H9 (cell line): ENCODE data around the gene SLC24A4. TPM values are rescaled to one million over a fixed set of nuclear protein-coding genes. Genes with fewer than 3 reads are reported as not detected.

Experiments used
- DNase-seq: peaks from one replicate; pipeline ENCODE4 v3.0.0-alpha.2; 2017
- H2AFZ ChIP-seq: one replicate; pipeline ENCODE4 v1.6.1; 2013; ENCODE audit warnings: mild to moderate bottlenecking, low read length, control low read depth, moderate library complexity
- H2AK5ac ChIP-seq: 2 replicates; pipeline ENCODE4 v1.6.1; 2013; ENCODE audit warnings: low read length, control low read depth, mixed read lengths; ENCODE audit not compliant: insufficient read length
- H2BK120ac ChIP-seq: one replicate; pipeline ENCODE4 v1.6.1; 2013; ENCODE audit warnings: low read depth, mild to moderate bottlenecking, low read length, control low read depth, inconsistent platforms; ENCODE audit not compliant: poor library complexity, severe bottlenecking
- H2BK12ac ChIP-seq: 2 replicates; pipeline ENCODE4 v1.6.1; 2013; ENCODE audit warnings: low read length, control low read depth, mixed read lengths, low read depth; ENCODE audit not compliant: insufficient read length
- H2BK15ac ChIP-seq: 2 replicates; pipeline ENCODE4 v1.6.1; 2013; ENCODE audit warnings: low read depth, low read length, control low read depth
- H2BK20ac ChIP-seq: one replicate; pipeline ENCODE4 v1.6.1; 2013; ENCODE audit warnings: low read depth, mild to moderate bottlenecking, low read length, control low read depth, inconsistent platforms; ENCODE audit not compliant: poor library complexity, severe bottlenecking
- H2BK5ac ChIP-seq: 2 replicates; pipeline ENCODE4 v1.6.1; 2013; ENCODE audit warnings: low read length, control low read depth, mixed read lengths; ENCODE audit not compliant: insufficient read length
- H3K14ac ChIP-seq: 2 replicates; pipeline ENCODE4 v1.6.1; 2013; ENCODE audit warnings: low read length, control low read depth; ENCODE audit not compliant: insufficient read depth
- H3K18ac ChIP-seq: 2 replicates; pipeline ENCODE4 v1.6.1; 2013; ENCODE audit warnings: low read depth, mild to moderate bottlenecking, mixed read lengths, low read length, control low read depth; ENCODE audit not compliant: insufficient read length
- H3K23ac ChIP-seq: 2 replicates; pipeline ENCODE4 v1.6.1; 2013; ENCODE audit warnings: low read length, control low read depth, mixed read lengths, low read depth; ENCODE audit not compliant: insufficient read length
- H3K23me2 ChIP-seq: 2 replicates; pipeline ENCODE4 v1.6.1; 2013; ENCODE audit warnings: low read depth, mild to moderate bottlenecking, mixed read lengths, low read length, control low read depth; ENCODE audit not compliant: insufficient read length, poor library complexity, severe bottlenecking
- H3K27ac ChIP-seq: 2 replicates; pipeline ENCODE4 v1.5.1; 2013; ENCODE audit warnings: low read length, control low read depth, mixed read lengths, low read depth; ENCODE audit not compliant: insufficient read length
- H3K27me3 ChIP-seq: 2 replicates; pipeline ENCODE4 v1.6.1; 2013; ENCODE audit warnings: low read length, control low read depth, inconsistent platforms; ENCODE audit not compliant: insufficient read depth
- H3K4ac ChIP-seq: 2 replicates; pipeline ENCODE4 v1.6.1; 2013; ENCODE audit warnings: low read depth, mild to moderate bottlenecking, control low read depth, inconsistent platforms, low read length, moderate library complexity
- H3K4me1 ChIP-seq: 2 replicates; pipeline ENCODE4 v1.6.1; 2013; ENCODE audit warnings: low read length, control low read depth, inconsistent platforms; ENCODE audit not compliant: insufficient read depth
- H3K4me2 ChIP-seq: 2 replicates; pipeline ENCODE4 v1.6.1; 2013; ENCODE audit warnings: low read length, control low read depth, mixed read lengths; ENCODE audit not compliant: insufficient read length, insufficient read depth
- H3K56ac ChIP-seq: 2 replicates; pipeline ENCODE4 v1.6.1; 2013; ENCODE audit warnings: low read depth, mild to moderate bottlenecking, mixed read lengths, low read length, control low read depth; ENCODE audit not compliant: insufficient read length
- H3K79me1 ChIP-seq: 2 replicates; pipeline ENCODE4 v1.6.1; 2013; ENCODE audit warnings: low read depth, mild to moderate bottlenecking, moderate library complexity, low read length, control low read depth, inconsistent platforms; ENCODE audit not compliant: insufficient read depth, poor library complexity, severe bottlenecking
- H3K79me2 ChIP-seq: 2 replicates; pipeline ENCODE4 v1.6.1; 2013; ENCODE audit warnings: low read length, control low read depth, inconsistent platforms; ENCODE audit not compliant: insufficient read depth
- H3K9ac ChIP-seq: 2 replicates; pipeline ENCODE4 v1.6.1; 2013; ENCODE audit warnings: low read length, control low read depth, mixed read lengths; ENCODE audit not compliant: insufficient read length; ENCODE audit errors: extremely low read depth
- H3K9me3 ChIP-seq: one replicate; pipeline ENCODE4 v1.6.1; 2013; ENCODE audit warnings: low read depth, low read length, inconsistent platforms; ENCODE audit not compliant: control insufficient read depth
- H3T11ph ChIP-seq: one replicate; pipeline ENCODE4 v1.6.1; 2013; ENCODE audit warnings: mild to moderate bottlenecking, low read length, control low read depth, inconsistent platforms
- H4K20me1 ChIP-seq: one replicate; pipeline ENCODE4 v1.6.1; 2013; ENCODE audit not compliant: control insufficient read depth, insufficient read length, insufficient read depth
- H4K5ac ChIP-seq: 2 replicates; pipeline ENCODE4 v1.6.1; 2013; ENCODE audit warnings: low read depth, mild to moderate bottlenecking, mixed read lengths, low read length, control low read depth; ENCODE audit not compliant: insufficient read length
- H4K8ac ChIP-seq: replicated peaks from 2 replicates; pipeline ENCODE4 v1.6.1; 2013; ENCODE audit warnings: low read length, control low read depth, mixed read lengths, low read depth; ENCODE audit not compliant: insufficient read length
- H4K91ac ChIP-seq: 2 replicates; pipeline ENCODE4 v1.6.1; 2013; ENCODE audit warnings: low read depth, mild to moderate bottlenecking, moderate library complexity, mixed read lengths, low read length, control low read depth; ENCODE audit not compliant: insufficient read length
- H3K27ac Mint-ChIP-seq, 3 experiments: 2 replicates in 2 of 3; 3 replicates in 1 of 3; pipeline ENCODE4 v1.8.0; 2020 to 2021; ENCODE audit warnings: mixed read lengths in 3 of 3, mild to moderate bottlenecking in 1 of 3, moderate library complexity in 1 of 3
- H3K27me3 Mint-ChIP-seq: 2 replicates; pipeline ENCODE4 v1.8.0; 2021; ENCODE audit warnings: low read depth, mild to moderate bottlenecking, moderate library complexity, mixed read lengths
- H3K36me3 Mint-ChIP-seq, 3 experiments: 2 replicates in 2 of 3; 3 replicates in 1 of 3; pipeline ENCODE4 v1.8.0; 2020 to 2021; ENCODE audit warnings: low read depth in 3 of 3, mixed read lengths in 3 of 3; ENCODE audit not compliant: insufficient read depth in 1 of 3
- H3K4me1 Mint-ChIP-seq, 2 experiments: 2 replicates each; pipeline ENCODE4 v1.8.0; 2020; ENCODE audit warnings: mixed read lengths in 2 of 2
- H3K4me3 Mint-ChIP-seq, 2 experiments: 2 replicates in 1 of 2; 3 replicates in 1 of 2; pipeline ENCODE4 v1.8.0; 2020 to 2021; ENCODE audit warnings: mild to moderate bottlenecking in 2 of 2, mixed read lengths in 2 of 2, moderate library complexity in 1 of 2
- H3K9me3 Mint-ChIP-seq, 2 experiments: 2 replicates in 1 of 2; 3 replicates in 1 of 2; pipeline ENCODE4 v1.8.0; 2020; ENCODE audit warnings: mild to moderate bottlenecking in 2 of 2, mixed read lengths in 2 of 2, moderate library complexity in 1 of 2
- CTCF ChIP-seq: fragments of 200-600 bp; sonication (generic); conservative IDR thresholded peaks from 3 replicates; pipeline ENCODE4 v1.8.0; 2021; ENCODE audit warnings: antibody characterized with exemption, mild to moderate bottlenecking
- WGBS: extraction: QIAGEN DNeasy Blood & Tissue Kit; methylation state at CpG from one replicate; pipeline ENCODE4 v1.1.7; 2013; ENCODE audit warnings: missing lambda C conversion rate, low lambda C conversion rate, mixed read lengths; ENCODE audit not compliant: insufficient read length; ENCODE audit errors: extremely low coverage; 5-methylcytosine and 5-hydroxymethylcytosine counted together
- total RNA-seq: library from RNA; stranded (reverse); gene quantifications from 2 replicates; pipeline ENCODE4 v1.2.1, GENCODE V29; 2021

The SLC24A4 gene
- total RNA-seq, 1 experiment from 2014 or later, result 0.24 TPM

- H3T11ph ChIP-seq, result no peak overlapping the region
- no peaks in the 10 kb centered on the region for H4K20me1 ChIP-seq
- H2BK20ac ChIP-seq, result no peak overlapping the region
- Mint-ChIP-seq H3K4me3 (no peak overlapping the region), H3K9me3 (0 out of 5 replicates have a peak, but pooled peaks cover 0 to 2% of the 10 kb centered on the region in 2 experiments), H3K27me3 (peaks cover 9% of the 10 kb centered on the region), H3K27ac (no peak overlapping the region; a peak in 1 of 7 replicates), H3K4me1 (peaks cover 16 to 19% of the 10 kb centered on the region in 2 experiments), H3K36me3 (no peaks in the 10 kb centered on the region)
- H3K4ac ChIP-seq, result no peak overlapping the region
- H4K8ac ChIP-seq, result no peak overlapping the region
- no peak overlapping the region for H2AK5ac ChIP-seq
- H3K27me3 ChIP-seq, result no peaks in the 10 kb centered on the region
- no peak for TF ChIP-seq CTCF
- H2BK12ac ChIP-seq, result no peak overlapping the region
- no peaks in the 10 kb centered on the region for H3K23me2 ChIP-seq
- no peak overlapping the region for H2BK120ac ChIP-seq
- no peak overlapping the region for H3K27ac ChIP-seq
- H2BK15ac ChIP-seq, result no peak overlapping the region
- no peak overlapping the region for H3K23ac ChIP-seq
- WGBS, result no CpG with 5 or more reads among the region's 5 CpGs
- no peak overlapping the region for H2AFZ ChIP-seq
- no peak overlapping the region for H4K5ac ChIP-seq
- H3K9ac ChIP-seq, result no peak overlapping the region
- no peak overlapping the region for H4K91ac ChIP-seq
- H3K4me2 ChIP-seq, result no peak overlapping the region
- no peak overlapping the region for H3K14ac ChIP-seq
- no peaks in the 10 kb centered on the region for H3K9me3 ChIP-seq
- DNase-seq, result no peak
- no peak overlapping the region for H3K18ac ChIP-seq
- no peaks in the 10 kb centered on the region for H3K79me1 ChIP-seq
- no peak overlapping the region for H3K56ac ChIP-seq
- H3K79me2 ChIP-seq, result no peaks in the 10 kb centered on the region
- H2BK5ac ChIP-seq, result no peak overlapping the region
- no peaks in the 10 kb centered on the region; the same call in 1 of the 2 replicates for H3K4me1 ChIP-seq
Measured at GRCh38 chr14:92501891-92502351, 179.0 kb downstream of the SLC24A4 start.
